ENCODE data around the gene NOL6. TPM values are rescaled to one million over a fixed set of nuclear protein-coding genes. Genes with fewer than 3 reads are reported as not detected.

The NOL6 gene
- total and polyA plus RNA-seq, 3 experiments from 2014 or later, result 19.8 to 93.0 (median 90.8) TPM

- Mint-ChIP-seq H3K27me3 (no peaks in the 10 kb centered on the region), H3K4me3 (no peak overlapping the region), H3K27ac (no peak overlapping the region), H3K36me3 (no peaks in the 10 kb centered on the region), H3K4me1 (no peaks in the 10 kb centered on the region), H3K9me3 (no peaks in the 10 kb centered on the region)
- CTCF ChIA-PET, result interaction anchor here (0.9 to 5.5 kb wide), 3 partner anchors 14 to 105 kb away, joined by 3 to 24 read pairs (median 7); no protein-coding TSS in a partner anchor
- no peaks in the 10 kb centered on the region for H3K27me3 ChIP-seq (ENCODE audit: insufficient read depth, low read length, poor library complexity, severe bottlenecking)
- H3K27ac ChIP-seq (ENCODE audit: low read depth, low read length), result no peak overlapping the region
- H3K4me3 ChIP-seq (ENCODE audit: low read length), result no peak overlapping the region
- no peaks in the 10 kb centered on the region for H3K4me1 ChIP-seq (ENCODE audit: insufficient read depth, low read length)
- POLR2A ChIA-PET, result no interaction called here
- no peaks in the 10 kb centered on the region for H3K36me3 ChIP-seq (ENCODE audit: insufficient read depth, low read length)
- H3K9me3 ChIP-seq (ENCODE audit: low read length), result no peaks in the 10 kb centered on the region
- no peak for DNase-seq
These were observed 6.4 kb upstream of the NOL6 start for GRCh38 chr9:33480106-33480505.

- no peaks in the 10 kb centered on the region for H3K9me3 Mint-ChIP-seq
- Histone ChIP-seq H3K27me3 (ENCODE audit: insufficient read depth, low read length, poor library complexity, severe bottlenecking) (no peaks in the 10 kb centered on the region), H3K9me3 (ENCODE audit: low read length) (no peaks in the 10 kb centered on the region), H3K4me3 (ENCODE audit: low read length) (no peak overlapping the region), H3K27ac (ENCODE audit: low read depth, low read length) (no peak overlapping the region), H3K4me1 (ENCODE audit: insufficient read depth, low read length) (peaks cover 22% of the 10 kb centered on the region), H3K36me3 (ENCODE audit: insufficient read depth, low read length) (peaks cover 8% of the 10 kb centered on the region)
- ChIA-PET CTCF (interaction anchor here (0.9 to 5.5 kb wide), 3 partner anchors 10 to 29 kb away, joined by 3 to 24 read pairs (median 4); partner anchors contain the start of gene AQP3), POLR2A (no interaction called here)
- H3K27ac Mint-ChIP-seq, result peak overlapping the region in 1 of 8 donors; percentile 21
- DNase-seq, result no peak
- peaks cover 2 to 16% (median 3%) of the 10 kb centered on the region in 3 donors for H3K36me3 Mint-ChIP-seq
- H3K27me3 Mint-ChIP-seq, result no peaks in the 10 kb centered on the region
- peak overlapping the region in 1 of 7 donors; percentile 23 for H3K4me3 Mint-ChIP-seq
- peaks cover 23 to 29% (median 28%) of the 10 kb centered on the region in 3 donors for H3K4me1 Mint-ChIP-seq
These were observed 2.8 kb upstream of the NOL6 start for GRCh38 chr9:33476503-33476902.

GRCh38 chr9:33475357-33475756 lies 1.6 kb upstream of the NOL6 start:
- H3K27ac Mint-ChIP-seq, result peak overlapping the region in 2 of 8 donors; percentile 54 to 60
- peak overlapping the region in 3 of 7 donors; percentile 18 to 44 (median 37) for H3K4me3 Mint-ChIP-seq
- peaks cover 14% of the 10 kb centered on the region for H3K36me3 ChIP-seq (ENCODE audit: insufficient read depth, low read length)
- H3K27me3 Mint-ChIP-seq, result no peaks in the 10 kb centered on the region
- peaks cover 6 to 23% (median 7%) of the 10 kb centered on the region in 3 donors for H3K36me3 Mint-ChIP-seq
- POLR2A ChIA-PET, result no interaction called here
- H3K9me3 ChIP-seq (ENCODE audit: low read length), result no peaks in the 10 kb centered on the region
- H3K27me3 ChIP-seq (ENCODE audit: insufficient read depth, low read length, poor library complexity, severe bottlenecking), result no peaks in the 10 kb centered on the region
- peaks cover 22% of the 10 kb centered on the region for H3K4me1 ChIP-seq (ENCODE audit: insufficient read depth, low read length)
- CTCF ChIA-PET, result interaction anchor here (0.9 to 5.5 kb wide), 2 partner anchors 9 to 15 kb away, joined by 3 to 24 read pairs; no protein-coding TSS in a partner anchor
- no peak overlapping the region for H3K27ac ChIP-seq (ENCODE audit: low read depth, low read length)
- H3K4me3 ChIP-seq (ENCODE audit: low read length), result no peak overlapping the region
- peaks cover 26 to 32% (median 31%) of the 10 kb centered on the region in 3 donors for H3K4me1 Mint-ChIP-seq
- DNase-seq, result no peak
- no peaks in the 10 kb centered on the region for H3K9me3 Mint-ChIP-seq

GRCh38 chr9:33472881-33473615 lies 676 bp downstream of the NOL6 start:
- Histone ChIP-seq H3K4me1 (ENCODE audit: insufficient read depth, low read length) (peaks cover 22% of the 10 kb centered on the region), H3K4me3 (ENCODE audit: low read length) (peak overlapping the region; percentile 76), H3K9me3 (ENCODE audit: low read length) (no peaks in the 10 kb centered on the region), H3K36me3 (ENCODE audit: insufficient read depth, low read length) (peaks cover 36% of the 10 kb centered on the region), H3K27me3 (ENCODE audit: insufficient read depth, low read length, poor library complexity, severe bottlenecking) (no peaks in the 10 kb centered on the region), H3K27ac (ENCODE audit: low read depth, low read length) (peak overlapping the region; percentile 45)
- ChIA-PET CTCF (interaction anchor here (0.9 to 3.8 kb wide), 17 partner anchors 9 to 186 kb away, joined by 3 to 28 read pairs (median 4); partner anchors contain the start of genes AQP3, AQP7 and NFX1), POLR2A (interaction anchor here (1.0 to 2.1 kb wide), 7 partner anchors 8 to 183 kb away, joined by 4 to 11 read pairs (median 5); partner anchors contain the start of genes AQP3 and NFX1)
- H3K4me3 Mint-ChIP-seq, result peak overlapping the region; percentile 88 to 100 (median 99)
- H3K4me1 Mint-ChIP-seq, result peaks cover 26 to 32% (median 31%) of the 10 kb centered on the region in 3 donors
- H3K27ac Mint-ChIP-seq, result peak overlapping the region; percentile 64 to 99 (median 97)
- H3K27me3 Mint-ChIP-seq, result no peaks in the 10 kb centered on the region
- H3K36me3 Mint-ChIP-seq, result peaks cover 9 to 46% (median 14%) of the 10 kb centered on the region in 3 donors
- DNase-seq, result no peak
- no peaks in the 10 kb centered on the region for H3K9me3 Mint-ChIP-seq

GRCh38 chr9:33472171-33472880 lies 1.4 kb downstream of the NOL6 start:
- no peaks in the 10 kb centered on the region for H3K27me3 ChIP-seq (ENCODE audit: insufficient read depth, low read length, poor library complexity, severe bottlenecking)
- Mint-ChIP-seq H3K4me1 (peaks cover 26 to 32% (median 31%) of the 10 kb centered on the region in 3 donors), H3K9me3 (no peaks in the 10 kb centered on the region), H3K27ac (peak overlapping the region in 2 of 8 donors; percentile 43 to 58), H3K27me3 (no peaks in the 10 kb centered on the region), H3K4me3 (peak overlapping the region; percentile 41 to 100 (median 98)), H3K36me3 (peaks cover 9 to 53% (median 15%) of the 10 kb centered on the region in 3 donors)
- H3K27ac ChIP-seq (ENCODE audit: low read depth, low read length), result no peak overlapping the region
- H3K36me3 ChIP-seq (ENCODE audit: insufficient read depth, low read length), result peaks cover 44% of the 10 kb centered on the region
- CTCF ChIA-PET, result interaction anchor here (1.1 to 3.8 kb wide), 8 partner anchors 9 to 98 kb away, joined by 3 to 28 read pairs (median 8); partner anchors contain the start of genes AQP3 and AQP7
- peaks cover 22% of the 10 kb centered on the region for H3K4me1 ChIP-seq (ENCODE audit: insufficient read depth, low read length)
- H3K9me3 ChIP-seq (ENCODE audit: low read length), result no peaks in the 10 kb centered on the region
- POLR2A ChIA-PET, result interaction anchor here (1.4 to 2.1 kb wide), 4 partner anchors 8 to 56 kb away, joined by 4 to 11 read pairs (median 6); partner anchors contain the start of gene AQP3
- no peak for DNase-seq
- peak overlapping the region; percentile 76 for H3K4me3 ChIP-seq (ENCODE audit: low read length)

- Histone ChIP-seq H3K4me3 (ENCODE audit: low read length) (no peak overlapping the region), H3K27ac (ENCODE audit: low read depth, low read length) (no peak overlapping the region), H3K4me1 (ENCODE audit: insufficient read depth, low read length) (peaks cover 22% of the 10 kb centered on the region), H3K36me3 (ENCODE audit: insufficient read depth, low read length) (peaks cover 53% of the 10 kb centered on the region), H3K27me3 (ENCODE audit: insufficient read depth, low read length, poor library complexity, severe bottlenecking) (no peaks in the 10 kb centered on the region), H3K9me3 (ENCODE audit: low read length) (no peaks in the 10 kb centered on the region)
- Mint-ChIP-seq H3K9me3 (no peaks in the 10 kb centered on the region), H3K4me1 (peaks cover 26 to 32% (median 31%) of the 10 kb centered on the region in 3 donors), H3K27me3 (no peaks in the 10 kb centered on the region), H3K36me3 (peaks cover 9 to 62% (median 15%) of the 10 kb centered on the region in 3 donors), H3K27ac (peak overlapping the region in 4 of 8 donors; percentile 13 to 48 (median 36)), H3K4me3 (peak overlapping the region in 4 of 7 donors; percentile 38 to 49 (median 44))
- DNase-seq, result no peak
- CTCF ChIA-PET, result interaction anchor here (1.2 to 3.8 kb wide), 4 partner anchors 19 to 56 kb away, joined by 3 to 28 read pairs (median 14); partner anchors contain the start of gene AQP3
- POLR2A ChIA-PET, result no interaction called here
These were observed 2.4 kb downstream of the NOL6 start for GRCh38 chr9:33471361-33471760.

- Mint-ChIP-seq H3K4me1 (peaks cover 26 to 32% (median 31%) of the 10 kb centered on the region in 3 donors), H3K27ac (peak overlapping the region in 4 of 8 donors; percentile 26 to 66 (median 44)), H3K9me3 (no peaks in the 10 kb centered on the region), H3K36me3 (peaks cover 9 to 76% (median 17%) of the 10 kb centered on the region in 3 donors), H3K4me3 (peak overlapping the region in 1 of 7 donors; percentile 62), H3K27me3 (no peaks in the 10 kb centered on the region)
- Histone ChIP-seq H3K27ac (ENCODE audit: low read depth, low read length) (no peak overlapping the region), H3K36me3 (ENCODE audit: insufficient read depth, low read length) (peaks cover 67% of the 10 kb centered on the region), H3K4me3 (ENCODE audit: low read length) (no peak overlapping the region), H3K27me3 (ENCODE audit: insufficient read depth, low read length, poor library complexity, severe bottlenecking) (no peaks in the 10 kb centered on the region), H3K9me3 (ENCODE audit: low read length) (no peaks in the 10 kb centered on the region), H3K4me1 (ENCODE audit: insufficient read depth, low read length) (peaks cover 22% of the 10 kb centered on the region)
- DNase-seq, result no peak
- CTCF ChIA-PET, result interaction anchor here (0.9 to 1.4 kb wide), 4 partner anchors 17 to 66 kb away, joined by 3 to 5 read pairs (median 4); partner anchors contain the start of gene AQP3
- POLR2A ChIA-PET, result no interaction called here
These were observed 3.8 kb downstream of the NOL6 start for GRCh38 chr9:33469891-33470290.
